GM13976 (cell line): ENCODE results near the gene SLAIN1.

Experiments
- DNase-seq: peaks from one replicate; pipeline ENCODE4 v3.0.0; 2012; ENCODE audit warnings: low spot score
- in situ Hi-C: fragments of 300-500 bp; cut with MboI; formaldehyde crosslinking; loops from one replicate; pipeline ENCODE4 v1.12.0; 2022; ENCODE audit warnings: low sequenced_read_pairs, mixed read lengths, inconsistent platforms; ENCODE audit not compliant: unreplicated experiment
- TF ChIP-seq, protein P1 (sequence below): IDR thresholded peaks from 2 replicates; pipeline ENCODE4 v1.5.1; 2012; ENCODE audit warnings: borderline replicate concordance, mild to moderate bottlenecking; ENCODE audit not compliant: insufficient read depth; ENCODE audit errors: extremely low read depth, missing control alignments, control extremely low read depth

Gene SLAIN1

DNA sequence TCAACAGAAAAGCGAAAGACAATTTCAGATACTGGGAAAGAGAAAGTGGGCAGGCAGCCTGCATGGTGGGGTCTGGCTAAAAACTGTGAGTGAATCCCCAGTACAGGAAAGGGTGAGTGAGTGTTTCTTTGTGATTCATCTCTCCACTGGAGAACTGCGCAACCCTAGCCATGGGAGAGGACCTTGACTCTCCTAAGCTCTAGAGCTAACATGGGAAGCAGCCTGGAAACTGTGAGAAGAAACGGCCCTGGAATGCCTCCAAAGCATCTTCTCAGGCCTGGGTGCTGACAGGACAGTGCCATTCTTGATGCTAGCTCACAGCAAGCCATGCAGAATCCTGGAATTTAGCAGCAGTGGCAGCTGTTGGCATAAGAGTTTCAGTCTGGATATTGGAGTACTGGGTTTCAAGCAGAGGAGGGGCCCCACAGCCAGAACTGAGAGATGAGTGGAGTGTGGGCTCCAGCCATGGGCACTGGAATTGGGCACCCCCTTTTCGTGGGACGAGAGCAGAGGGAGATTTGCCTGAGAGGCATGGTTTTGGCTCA is 18.7 kb upstream of the SLAIN1 start:
- no peak for DNase-seq
- in situ Hi-C loops, result no loop called here
- TF ChIP-seq, protein P1, sequence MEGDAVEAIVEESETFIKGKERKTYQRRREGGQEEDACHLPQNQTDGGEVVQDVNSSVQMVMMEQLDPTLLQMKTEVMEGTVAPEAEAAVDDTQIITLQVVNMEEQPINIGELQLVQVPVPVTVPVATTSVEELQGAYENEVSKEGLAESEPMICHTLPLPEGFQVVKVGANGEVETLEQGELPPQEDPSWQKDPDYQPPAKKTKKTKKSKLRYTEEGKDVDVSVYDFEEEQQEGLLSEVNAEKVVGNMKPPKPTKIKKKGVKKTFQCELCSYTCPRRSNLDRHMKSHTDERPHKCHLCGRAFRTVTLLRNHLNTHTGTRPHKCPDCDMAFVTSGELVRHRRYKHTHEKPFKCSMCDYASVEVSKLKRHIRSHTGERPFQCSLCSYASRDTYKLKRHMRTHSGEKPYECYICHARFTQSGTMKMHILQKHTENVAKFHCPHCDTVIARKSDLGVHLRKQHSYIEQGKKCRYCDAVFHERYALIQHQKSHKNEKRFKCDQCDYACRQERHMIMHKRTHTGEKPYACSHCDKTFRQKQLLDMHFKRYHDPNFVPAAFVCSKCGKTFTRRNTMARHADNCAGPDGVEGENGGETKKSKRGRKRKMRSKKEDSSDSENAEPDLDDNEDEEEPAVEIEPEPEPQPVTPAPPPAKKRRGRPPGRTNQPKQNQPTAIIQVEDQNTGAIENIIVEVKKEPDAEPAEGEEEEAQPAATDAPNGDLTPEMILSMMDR, result no peak

DNA sequence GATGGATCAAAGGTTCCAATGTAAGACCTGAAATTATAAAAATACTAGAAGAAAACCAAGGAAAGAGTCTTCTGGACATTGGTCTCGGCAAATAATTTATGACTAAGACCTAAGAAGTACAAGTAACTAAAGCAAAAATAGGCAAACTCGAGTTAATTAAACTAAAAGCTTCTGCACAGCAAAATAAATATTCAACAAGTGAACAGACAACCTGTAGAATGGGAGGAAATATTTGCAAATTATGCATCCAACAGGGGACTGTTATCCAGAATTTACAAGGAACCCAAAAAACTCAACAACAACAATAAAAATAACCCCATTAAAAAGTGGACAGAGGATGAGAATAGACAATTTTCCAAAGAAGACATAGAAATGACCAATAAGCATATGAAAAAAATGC is 9.7 kb upstream of the SLAIN1 start:
- DNase-seq, result no peak
- in situ Hi-C loops, result no loop called here
- TF ChIP-seq, protein P1, result no peak

DNA sequence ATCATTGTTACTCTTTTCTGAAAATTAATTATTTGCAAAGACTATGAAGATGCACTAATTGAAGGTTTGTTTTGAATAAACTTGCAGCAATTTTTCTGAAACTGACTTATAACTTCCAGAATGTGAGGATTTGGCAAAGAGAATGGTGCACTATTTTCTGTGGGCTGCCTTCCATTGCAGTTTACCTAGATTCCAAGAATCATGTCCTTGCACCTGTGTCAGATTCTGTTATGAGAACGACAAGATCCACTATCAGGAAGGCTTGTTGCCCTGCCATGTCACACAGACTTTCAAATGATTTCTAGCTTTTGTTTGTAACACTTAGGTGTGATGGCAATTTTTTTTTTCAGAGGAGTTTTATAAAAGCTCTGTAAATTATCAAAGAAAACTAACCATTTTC is 5.6 kb upstream of the SLAIN1 start:
- DNase-seq, result no peak
- TF ChIP-seq, protein P1, result no peak
- in situ Hi-C loops, result no loop called here

DNA sequence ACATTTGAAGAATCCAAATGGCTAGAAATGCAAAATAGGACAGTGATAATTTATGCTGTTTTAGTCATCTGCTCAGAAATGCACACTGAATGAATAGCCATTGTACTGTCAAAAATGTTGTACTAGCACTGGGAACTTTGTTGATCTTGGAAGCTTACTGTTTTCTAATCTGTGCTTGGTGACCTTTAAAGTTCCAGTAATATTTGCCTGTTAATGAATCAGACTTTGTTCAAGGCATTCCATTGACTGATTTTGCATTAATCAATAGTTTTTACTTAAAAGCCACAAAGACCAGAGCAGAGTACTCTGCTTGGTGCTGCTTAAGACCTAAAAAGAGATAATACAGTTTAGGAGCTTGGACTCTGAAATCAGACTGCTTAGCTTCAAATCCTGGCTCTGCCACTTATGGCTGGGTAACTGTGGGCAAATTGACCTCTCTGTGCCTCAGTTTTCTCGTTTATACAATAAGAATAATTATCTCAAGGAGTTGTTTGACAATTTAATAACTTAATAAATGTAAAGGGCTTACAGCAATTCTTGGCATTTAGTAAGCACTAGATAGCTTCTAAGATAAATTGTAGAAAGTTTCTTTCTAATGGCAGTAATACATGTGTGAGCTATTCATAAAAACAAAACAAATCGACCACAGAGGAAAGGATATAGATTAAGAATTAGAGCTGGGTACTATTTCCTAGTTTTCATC is 4.6 kb upstream of the SLAIN1 start:
- no peak for DNase-seq
- TF ChIP-seq, protein P1, result no peak
- in situ Hi-C loops, result no loop called here

DNA sequence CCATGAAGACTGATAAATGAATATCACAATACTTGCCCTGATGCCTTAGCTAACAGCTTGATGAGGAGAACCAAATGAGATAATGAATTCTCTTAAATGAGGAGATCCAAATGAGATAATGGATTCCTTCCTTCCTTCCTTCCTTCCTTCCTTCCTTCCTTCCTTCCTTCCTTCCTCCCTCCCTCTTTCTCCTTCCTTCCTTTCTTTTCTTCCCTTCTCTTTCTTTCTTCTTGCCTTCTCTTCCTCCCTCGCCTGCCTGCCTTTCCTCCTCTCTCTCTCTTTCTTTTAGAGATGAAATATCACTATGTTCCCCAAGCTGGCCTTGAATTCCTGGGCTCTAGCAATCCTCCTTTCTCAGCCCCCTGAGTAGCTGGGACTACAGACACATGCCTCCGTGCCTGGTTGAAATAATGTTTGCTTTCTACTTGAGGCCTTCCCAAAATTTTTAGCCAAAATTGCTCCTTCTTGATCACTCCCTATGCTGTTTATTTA is 4.0 kb upstream of the SLAIN1 start:
- in situ Hi-C loops, result no loop called here
- TF ChIP-seq, protein P1, result no peak
- DNase-seq, result no peak

DNA sequence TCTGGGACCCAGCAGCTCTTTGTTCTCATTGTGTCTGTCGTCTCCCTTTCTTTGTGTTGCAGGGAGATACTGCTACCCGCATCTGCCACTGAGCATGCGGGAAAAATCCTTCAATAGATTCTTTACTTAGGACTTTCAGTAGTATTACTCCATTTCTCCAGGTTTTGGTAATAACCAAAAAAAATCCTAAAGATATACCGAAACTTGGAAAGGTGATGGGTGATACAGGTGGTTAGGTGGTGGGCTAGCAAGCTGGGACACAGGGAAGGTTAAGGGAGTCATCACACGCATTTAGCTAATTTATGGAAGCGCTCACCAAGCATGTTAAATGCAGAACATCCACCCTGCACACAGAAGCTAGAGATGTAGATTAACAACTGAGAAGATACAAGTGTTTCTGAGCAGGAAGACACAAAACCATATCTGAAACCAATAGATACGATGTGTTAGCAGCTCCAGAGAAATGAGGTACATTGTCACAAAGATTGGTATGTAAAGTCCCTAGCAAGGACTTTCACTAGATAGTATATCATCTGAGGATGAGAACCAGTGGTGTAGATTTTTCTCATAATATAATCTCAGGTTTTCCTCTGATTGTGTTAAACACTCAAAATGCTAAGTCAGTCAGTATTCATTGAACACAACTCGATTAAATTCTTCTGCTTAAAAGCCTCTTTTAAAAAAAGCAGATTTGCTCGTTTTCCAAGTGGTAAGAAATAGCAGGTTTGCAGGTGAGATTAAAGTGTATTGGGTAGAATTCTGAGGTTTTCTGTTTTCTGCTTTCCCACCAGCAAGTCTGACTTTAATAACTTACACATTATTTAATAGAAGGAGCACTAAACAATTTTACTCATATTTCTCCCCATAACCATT is 1.2 kb upstream of the SLAIN1 start:
- TF ChIP-seq, protein P1, result no peak
- peak; percentile 42 for DNase-seq
- in situ Hi-C loops, result no loop called here
